HG03354 (cell line): ENCODE results near the gene DNAJA3.

Experiments
- ATAC-seq: cut with Tn5 transposase; IDR thresholded peaks from one replicate; pipeline ENCODE4 v1.9.1; 2021; ENCODE audit warnings: mild to moderate bottlenecking; ENCODE audit not compliant: unreplicated experiment, poor library complexity, severe bottlenecking

DNAJA3 gene

GRCh38 chr16:4465977-4466779 lies 40.5 kb downstream of the DNAJA3 start:
- no peak for ATAC-seq

GRCh38 chr16:4467916-4468315 lies 42.2 kb downstream of the DNAJA3 start:
- no peak for ATAC-seq

GRCh38 chr16:4468972-4469371 lies 43.3 kb downstream of the DNAJA3 start:
- ATAC-seq, result no peak

- ATAC-seq, result no peak
These were observed 46.2 kb downstream of the DNAJA3 start for GRCh38 chr16:4471869-4472268.

- no peak for ATAC-seq
These were observed 47.2 kb downstream of the DNAJA3 start for GRCh38 chr16:4472880-4473279.

- ATAC-seq, result peak; percentile 67
These were observed 48.7 kb downstream of the DNAJA3 start, which contains the start of gene NMRAL1 for GRCh38 chr16:4474192-4474961. TSS of gene NMRAL1 (minus strand) at chr16:4474625. CDS start at chr16:4474132, 493 bp downstream.

GRCh38 chr16:4475880-4476788 lies 50.5 kb downstream of the DNAJA3 start, which contains the start of gene HMOX2:
TSS of gene HMOX2 (plus strand) at chr16:4476398. CDS start at chr16:4505525, 29,127 bp downstream.
- peak; percentile 79 for ATAC-seq

GRCh38 chr16:4477966-4478365 lies 52.3 kb downstream of the DNAJA3 start:
- ATAC-seq, result no peak

- no peak for ATAC-seq
These were observed 55.9 kb downstream of the DNAJA3 start for GRCh38 chr16:4481526-4481925.

GRCh38 chr16:4481963-4482362 lies 56.3 kb downstream of the DNAJA3 start:
- no peak for ATAC-seq

GRCh38 chr16:4486126-4486893 lies 60.6 kb downstream of the DNAJA3 start:
- no peak for ATAC-seq

- ATAC-seq, result no peak
These were observed 62.4 kb downstream of the DNAJA3 start for GRCh38 chr16:4487955-4488498.

- no peak for ATAC-seq
These were observed 62.9 kb downstream of the DNAJA3 start for GRCh38 chr16:4488499-4488967.

GRCh38 chr16:4489030-4489429 lies 63.4 kb downstream of the DNAJA3 start:
- no peak for ATAC-seq

- no peak for ATAC-seq
These were observed 66.2 kb downstream of the DNAJA3 start for GRCh38 chr16:4491898-4492297.

GRCh38 chr16:4494746-4495490 lies 69.2 kb downstream of the DNAJA3 start:
- no peak for ATAC-seq

GRCh38 chr16:4495766-4496165 lies 70.1 kb downstream of the DNAJA3 start:
- ATAC-seq, result no peak

GRCh38 chr16:4496305-4496704 lies 70.6 kb downstream of the DNAJA3 start:
- ATAC-seq, result no peak
